GM21528 (cell line): ENCODE measurements around the gene NXF2B.
"Not testable (repeated sequence)": the region's sequence is repeated elsewhere in the genome, so short reads cannot be mapped to it uniquely, and the experiment has no call there.

ENCODE experiments used
- ATAC-seq: cut with Tn5 transposase; IDR thresholded peaks from one replicate; pipeline ENCODE4 v1.9.1; 2021; ENCODE audit warnings: mild to moderate bottlenecking, moderate library complexity; ENCODE audit not compliant: unreplicated experiment, low FRiP score

Gene NXF2B

DNA sequence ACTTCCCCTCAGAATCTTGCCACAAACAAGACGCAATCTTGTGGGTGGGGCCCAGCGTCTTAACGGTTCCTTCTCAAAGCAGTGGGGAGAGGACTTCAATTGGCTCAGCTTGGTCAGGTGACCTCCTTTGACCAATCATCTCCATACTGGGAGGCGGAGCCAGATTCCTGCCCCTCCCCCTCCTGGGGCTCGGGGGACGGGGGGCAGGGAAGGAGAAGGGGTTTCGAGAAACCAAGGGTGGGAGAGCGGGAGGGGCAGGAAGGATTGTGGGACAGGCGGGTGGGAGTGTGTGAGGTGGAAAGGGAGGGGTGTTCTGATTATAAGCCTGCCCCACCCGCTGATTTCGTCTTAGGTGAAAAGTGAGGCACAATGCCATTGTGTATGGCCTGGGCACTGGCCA is at the start of gene NXF2B:
NXF2B (minus strand) TSS at position 101 of the 400 bp plus-strand sequence. CDS start 59,972 bp downstream, outside the sequence.
- ATAC-seq: not testable (repeated sequence)

GRCh38 chrX:102478765-102479164 is 39.0 kb upstream of the NXF2B start:
- not testable (repeated sequence) for ATAC-seq

GRCh38 chrX:102471762-102472220 is 32.0 kb upstream of the NXF2B start, which contains the start of gene TCP11X2:
TSS of gene TCP11X2 (minus strand) at chrX:102471812.
- ATAC-seq: not testable (repeated sequence)

- not testable (repeated sequence) for ATAC-seq
Measured at GRCh38 chrX:102470215-102470614, 30.4 kb upstream of the NXF2B start.

DNA sequence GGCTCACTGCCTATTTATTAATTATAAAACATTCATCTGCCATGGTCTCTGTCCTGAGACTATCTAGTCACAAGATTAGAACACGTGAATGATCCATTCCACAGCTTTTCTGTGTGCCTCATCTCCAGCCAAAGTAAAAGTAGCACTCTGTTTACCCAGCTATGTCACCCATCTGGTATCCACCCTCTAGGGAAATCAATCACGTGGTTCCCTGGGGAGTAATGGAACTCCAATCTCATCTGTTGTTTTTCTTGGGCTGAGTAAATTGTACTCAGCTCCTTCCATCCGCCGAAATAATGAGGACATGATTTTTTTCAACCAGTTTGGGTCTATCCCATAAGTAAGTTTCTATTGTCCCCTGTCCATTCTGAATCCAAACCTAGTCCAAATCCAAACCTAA is 18.8 kb upstream of the NXF2B start:
- ATAC-seq: not testable (repeated sequence)

DNA sequence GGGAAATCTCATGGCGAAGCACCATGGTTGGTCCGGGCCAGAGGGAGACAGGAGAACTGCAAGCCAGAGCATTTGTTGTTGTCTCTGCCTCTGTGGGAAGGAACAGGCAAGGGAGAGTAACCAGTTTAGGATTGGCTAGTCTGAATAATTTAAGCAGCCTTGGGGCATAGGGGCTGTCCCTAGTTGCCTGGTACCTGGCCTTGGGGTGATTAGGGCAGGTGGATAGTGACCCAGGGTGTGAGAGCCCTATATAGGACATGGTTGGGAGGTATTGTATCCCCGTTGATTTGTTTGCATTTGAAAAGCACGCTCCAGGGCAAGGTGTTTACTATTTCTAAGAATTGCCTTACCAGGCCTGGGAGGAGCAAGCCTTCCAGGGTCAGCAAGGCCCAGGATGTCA is 25.3 kb downstream of the NXF2B start:
- not testable (repeated sequence) for ATAC-seq

DNA sequence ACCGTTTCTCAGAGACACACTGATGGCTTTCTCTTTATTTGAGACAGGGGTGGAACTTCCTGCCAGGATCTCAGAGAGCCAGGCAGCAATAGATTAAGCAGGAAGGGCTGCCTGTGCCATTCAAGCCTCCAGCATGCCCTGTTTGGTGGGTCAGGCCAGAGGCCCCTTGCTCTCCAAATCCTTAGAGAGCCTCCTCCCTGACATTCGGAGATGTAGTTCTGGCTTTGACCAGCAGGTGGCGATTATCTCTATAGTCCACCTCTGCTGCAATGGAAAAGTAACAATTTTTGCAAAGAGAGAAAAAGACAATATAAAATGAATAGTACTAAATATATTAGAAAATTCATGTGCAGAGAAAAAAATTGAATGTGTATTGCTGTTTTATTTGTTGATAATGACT is 93.9 kb downstream of the NXF2B start:
- no peak for ATAC-seq

GRCh38 chrX:102341867-102342266 is 97.9 kb downstream of the NXF2B start:
- ATAC-seq: no peak

GRCh38 chrX:102339312-102340298 is 100.2 kb downstream of the NXF2B start:
- no peak for ATAC-seq

DNA sequence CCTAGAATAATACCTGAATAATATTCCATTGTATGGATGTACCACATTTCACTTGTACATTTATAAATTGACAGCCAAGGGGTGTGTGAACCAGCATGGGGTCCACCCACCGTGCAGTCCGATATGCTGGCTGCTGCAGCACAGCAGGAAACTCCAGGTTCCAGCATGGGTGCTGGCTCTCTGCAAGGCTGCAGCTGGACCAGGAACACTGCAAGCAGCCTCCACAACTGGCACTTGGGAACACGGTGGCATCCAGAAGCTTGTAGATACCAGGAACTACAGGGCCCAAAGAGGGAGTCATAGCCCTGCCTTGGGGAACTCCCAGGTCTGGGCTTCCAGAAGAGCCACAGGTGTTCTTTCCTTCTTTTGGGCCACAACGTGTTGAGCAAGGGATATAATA is 101.6 kb downstream of the NXF2B start:
- ATAC-seq: no peak
